ENCODE results near the gene EIF3L.

The EIF3L gene

DNA sequence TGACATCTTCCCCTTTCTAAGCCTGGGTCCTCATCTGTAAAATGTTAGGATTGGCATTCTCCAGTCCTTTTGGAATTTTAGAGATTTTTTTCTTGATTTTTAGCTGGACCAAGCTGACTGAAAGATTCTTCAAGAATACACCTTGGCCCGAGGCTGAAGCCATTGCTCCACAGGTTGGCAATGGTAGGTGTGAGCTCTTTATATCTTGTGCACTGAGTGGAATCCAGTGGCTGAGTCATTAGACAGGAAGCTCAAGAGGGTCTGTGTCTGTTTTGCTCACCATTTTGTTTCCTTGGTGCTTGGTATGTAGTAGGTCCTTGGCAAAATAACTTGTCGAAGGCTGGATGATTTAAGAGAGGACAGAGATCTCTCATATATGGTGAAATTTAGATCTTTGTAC, 6.2 kb downstream of the EIF3L start:
- DNase-seq (ENCODE audit: low spot score), result no peak

GRCh38 chr22:37860796-37861421, 11.7 kb downstream of the EIF3L start:
- DNase-seq (ENCODE audit: low spot score), result no peak

DNA sequence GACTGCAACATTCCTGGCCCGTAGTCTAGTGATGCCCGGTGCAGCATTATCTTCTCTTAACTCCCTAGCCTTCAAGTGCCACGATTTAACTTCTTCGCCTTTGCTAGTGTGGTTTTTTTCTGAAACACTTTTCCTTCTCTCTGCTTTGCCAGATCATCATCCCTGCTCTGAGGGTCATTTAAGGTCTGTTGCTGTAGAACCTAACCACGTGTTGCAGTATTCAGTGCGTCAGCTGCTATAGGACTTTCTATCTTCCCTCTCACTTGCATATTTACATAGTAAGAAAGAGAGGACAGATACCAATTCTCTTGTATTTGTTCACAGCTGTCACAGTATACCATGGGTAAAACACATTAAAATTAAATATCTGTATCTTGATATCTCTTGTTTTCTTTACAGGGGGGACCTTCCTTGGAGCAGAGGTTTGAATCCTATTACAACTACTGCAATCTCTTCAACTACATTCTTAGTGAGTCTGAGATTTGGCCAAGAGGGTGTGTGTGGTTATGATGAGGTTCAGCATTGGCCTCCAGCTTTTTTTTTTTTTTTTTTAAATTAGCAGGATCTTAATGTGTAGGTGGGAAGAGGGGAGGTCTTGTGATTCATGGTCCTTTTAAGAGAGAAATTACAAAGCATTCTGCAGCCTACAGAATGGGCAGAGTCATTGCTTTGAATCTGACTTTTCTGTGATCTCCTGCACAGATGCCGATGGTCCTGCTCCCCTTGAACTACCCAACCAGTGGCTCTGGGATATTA, 13.5 kb downstream of the EIF3L start:
- no peak for DNase-seq (ENCODE audit: low spot score)

DNA sequence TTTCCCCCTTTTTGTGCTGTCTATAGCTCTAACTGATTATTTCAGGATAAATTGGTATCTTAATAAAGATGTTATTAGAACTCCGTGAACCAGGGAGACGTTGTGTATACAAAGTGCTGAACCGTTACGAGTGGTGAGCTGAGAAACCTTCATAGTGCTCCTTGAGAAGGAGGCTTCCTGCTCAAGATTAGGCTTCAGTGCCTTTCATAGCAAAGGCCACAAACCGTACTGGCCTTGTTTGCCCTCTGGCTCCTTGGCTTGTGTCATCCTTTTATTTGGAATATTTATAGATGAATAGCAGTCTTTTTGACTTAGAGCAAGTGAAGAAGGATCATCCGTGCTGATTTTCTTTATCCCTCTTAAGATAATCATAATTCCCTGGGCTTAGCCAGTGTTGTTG, 16.3 kb downstream of the EIF3L start:
- no peak for DNase-seq (ENCODE audit: low spot score)

- no peak for DNase-seq (ENCODE audit: low spot score)
These were observed 21.1 kb downstream of the EIF3L start for GRCh38 chr22:37870273-37870672.

GRCh38 chr22:37880668-37881440, 31.6 kb downstream of the EIF3L start:
- no peak for DNase-seq (ENCODE audit: low spot score)

GRCh38 chr22:37884420-37884819, 35.2 kb downstream of the EIF3L start:
- no peak for DNase-seq (ENCODE audit: low spot score)

DNA sequence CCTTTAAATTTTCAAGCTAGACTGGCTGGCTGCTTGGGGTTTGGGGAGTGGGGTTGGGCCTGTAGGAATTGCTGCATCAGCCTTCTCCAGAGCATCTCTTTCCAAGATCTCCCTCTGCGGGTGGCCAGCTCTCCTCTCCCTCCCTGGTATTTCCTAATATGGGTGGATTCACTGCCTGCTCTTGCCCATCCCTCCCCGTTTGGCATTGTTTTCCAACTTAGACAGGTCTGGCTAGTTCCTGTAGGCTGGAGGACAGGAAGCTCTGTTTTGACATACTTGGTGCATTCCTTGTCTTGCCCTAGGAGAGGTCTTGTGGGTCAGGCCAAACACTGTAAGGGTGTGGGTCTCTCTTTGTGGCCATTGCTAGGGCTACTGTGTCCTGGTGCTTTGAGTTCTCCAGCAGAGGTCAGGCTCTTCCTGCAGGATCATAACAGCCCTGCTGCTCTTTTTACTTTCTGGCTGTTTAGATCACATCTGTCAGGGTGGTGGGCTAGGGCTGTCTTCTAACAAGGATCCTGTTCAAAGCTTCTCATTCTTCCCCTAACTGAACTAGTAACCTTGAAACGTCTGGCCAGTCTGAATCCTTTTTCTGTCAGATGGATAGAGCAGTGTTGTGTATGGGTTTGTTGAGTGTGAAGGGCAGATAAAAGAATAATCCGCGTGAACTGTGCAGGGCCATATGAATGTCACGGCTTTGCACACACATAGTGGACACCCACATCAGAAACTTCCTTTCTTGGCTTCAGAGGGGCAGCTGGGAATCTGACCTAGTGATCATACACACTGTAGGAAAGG, 38.6 kb downstream of the EIF3L start:
- no peak for DNase-seq (ENCODE audit: low spot score)

DNA sequence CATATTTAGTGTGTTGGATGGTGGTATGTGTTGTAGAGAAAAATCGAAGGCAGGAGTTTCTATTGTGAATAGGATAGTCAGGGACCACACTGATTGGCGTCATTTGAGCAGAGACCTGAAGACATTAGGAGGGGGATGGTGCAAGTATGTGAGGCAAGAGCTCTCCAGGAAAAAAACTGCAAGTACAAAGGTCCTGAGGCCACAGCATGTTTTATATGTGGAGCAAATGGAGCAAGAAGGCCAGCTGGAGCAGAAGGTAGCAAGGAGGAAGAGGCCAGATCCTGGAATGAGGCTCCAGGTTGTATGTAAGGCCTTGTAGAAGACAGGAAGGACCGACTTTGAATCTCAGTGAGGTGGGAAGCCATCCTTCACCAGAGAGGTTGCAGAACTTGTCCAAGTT, 42.7 kb downstream of the EIF3L start:
- DNase-seq (ENCODE audit: low spot score), result no peak

GRCh38 chr22:37892566-37893335, 43.5 kb downstream of the EIF3L start:
- DNase-seq (ENCODE audit: low spot score), result no peak

- DNase-seq (ENCODE audit: low spot score), result no peak
These were observed 44.4 kb downstream of the EIF3L start for GRCh38 chr22:37893583-37893983.

DNA sequence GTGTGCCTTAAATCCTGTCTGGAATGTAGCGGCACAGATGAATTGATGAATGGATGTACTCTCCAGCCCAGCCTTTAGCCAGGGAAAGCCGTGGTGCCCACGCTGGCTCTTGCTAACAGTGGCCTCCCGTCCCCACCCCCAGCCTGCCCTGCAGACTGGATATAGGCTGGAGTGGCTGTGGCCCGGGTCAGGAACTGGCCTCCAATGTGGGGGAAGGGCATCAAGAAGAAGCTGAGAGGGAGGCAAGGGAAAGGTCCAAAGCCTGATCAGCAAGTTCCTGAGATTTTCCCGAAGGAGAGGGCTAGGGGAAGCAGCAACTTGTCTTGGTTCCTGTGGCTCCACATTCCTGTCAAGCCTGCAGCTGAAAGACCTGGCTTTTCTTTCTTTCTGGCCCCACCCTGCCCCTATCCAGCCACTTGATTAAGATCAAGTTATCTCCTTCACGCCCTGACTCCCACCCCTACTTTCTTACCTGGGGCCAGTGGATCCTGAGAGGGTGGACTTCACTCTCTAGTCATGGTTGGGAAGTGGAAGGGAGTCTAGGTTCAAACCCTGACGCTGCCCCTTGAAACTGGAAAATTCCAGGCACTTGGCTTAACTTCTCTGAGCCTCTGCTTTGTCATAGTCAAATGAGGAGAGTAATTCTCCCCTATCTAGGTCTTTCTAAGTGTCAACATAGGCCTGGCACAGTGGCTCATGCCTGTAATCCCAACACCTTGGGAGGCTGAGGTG, 45.9 kb downstream of the EIF3L start:
- DNase-seq (ENCODE audit: low spot score), result no peak

GRCh38 chr22:37896181-37896592, 47.0 kb downstream of the EIF3L start:
- peak; percentile 59 for DNase-seq (ENCODE audit: low spot score)

GRCh38 chr22:37896939-37897338, 47.7 kb downstream of the EIF3L start:
- DNase-seq (ENCODE audit: low spot score), result no peak

GRCh38 chr22:37897807-37898206, 48.6 kb downstream of the EIF3L start:
- no peak for DNase-seq (ENCODE audit: low spot score)

DNA sequence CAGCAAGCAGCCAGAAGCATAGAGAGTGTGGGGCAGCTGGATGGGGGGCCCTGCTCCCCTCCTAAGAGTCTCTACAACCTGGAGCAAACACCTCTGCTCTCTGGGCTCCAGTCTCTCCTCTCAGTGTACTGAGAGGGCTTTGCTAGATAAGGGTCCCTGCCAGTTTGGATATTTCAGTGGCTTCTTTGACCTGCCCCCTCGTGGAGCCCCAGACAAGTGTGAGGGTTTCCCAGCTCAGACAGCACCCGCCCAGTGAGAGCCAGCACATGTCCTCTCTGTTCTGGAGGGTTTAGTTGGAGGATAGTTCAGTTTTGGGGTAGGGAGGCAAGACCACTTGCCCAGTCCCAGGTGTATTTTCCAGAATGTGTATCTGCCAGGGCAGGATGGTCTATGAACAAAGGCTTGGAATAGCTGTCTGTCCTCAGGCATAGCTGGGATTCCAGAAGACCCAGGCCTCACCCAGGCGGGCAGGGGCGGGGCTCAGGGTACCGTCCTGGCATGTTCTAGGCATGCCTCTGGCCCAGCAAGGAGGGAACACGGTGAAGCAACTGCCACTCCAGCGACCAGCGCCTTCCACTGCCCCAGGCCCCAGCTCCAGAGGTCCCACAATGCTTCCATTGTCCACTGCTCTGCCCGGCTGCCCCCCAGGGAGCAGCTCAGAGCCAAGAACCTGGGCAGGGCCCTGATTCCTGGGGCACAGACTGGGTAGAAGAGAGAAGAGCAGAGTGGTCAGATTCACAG, 49.4 kb downstream of the EIF3L start:
- DNase-seq (ENCODE audit: low spot score), result no peak

GRCh38 chr22:37904572-37905533, 55.6 kb downstream of the EIF3L start:
- peak; percentile 6 for DNase-seq (ENCODE audit: low spot score)

DNA sequence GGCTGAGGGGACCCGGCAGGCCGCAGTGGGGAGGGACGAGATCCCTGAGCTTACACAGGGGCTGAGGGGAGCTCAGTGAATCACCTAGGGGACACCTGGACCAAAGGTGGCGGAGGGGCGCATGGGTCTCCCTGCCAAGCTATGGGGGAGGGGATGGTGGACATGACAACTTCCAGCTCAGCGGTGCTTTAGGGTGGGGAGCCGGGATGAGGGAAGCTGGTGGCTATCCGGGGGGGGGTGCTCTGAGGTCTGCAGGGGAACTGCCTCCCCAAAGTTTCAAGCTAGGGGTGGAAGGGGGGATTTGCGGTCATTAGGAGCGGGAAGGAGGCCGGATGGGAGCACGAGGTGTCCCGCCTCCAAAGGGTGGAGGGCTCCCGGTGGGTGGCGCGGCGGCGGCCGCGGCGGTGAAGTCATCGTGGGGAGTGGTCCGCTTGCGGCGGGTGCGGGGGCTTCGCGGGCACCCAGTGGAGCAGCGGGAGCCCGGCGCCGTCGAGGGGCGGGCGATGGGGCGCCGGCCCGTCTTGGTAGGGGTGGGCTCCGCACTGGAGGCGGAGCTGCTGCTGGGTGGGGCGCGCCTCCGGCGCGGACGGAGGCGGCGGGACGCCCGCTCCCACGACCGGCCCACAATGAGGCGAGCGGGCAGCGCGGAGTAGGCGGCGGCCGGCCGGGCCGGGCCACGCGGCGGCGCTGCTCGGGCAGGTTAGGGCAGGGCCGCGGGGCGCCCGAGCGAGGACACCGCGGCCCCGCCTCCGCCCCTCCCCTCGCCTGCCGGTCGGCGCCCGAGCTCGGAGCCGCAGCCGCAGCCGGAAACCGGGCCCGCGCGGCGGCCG, 56.5 kb downstream of the EIF3L start, which contains the start of gene MICALL1:
TSS of gene MICALL1 (plus strand) at position 764 of the 830 bp plus-strand sequence. CDS start 126 bp downstream, outside the sequence.
- peak; percentile 51 for DNase-seq (ENCODE audit: low spot score)
